Testis (tissue), 5 donors: Measurements from ENCODE around the gene RIMKLA. TPM values are rescaled to one million over a fixed set of nuclear protein-coding genes. Genes with fewer than 3 reads are reported as not detected.

Source experiments
- DNase-seq: peaks from one replicate; pipeline ENCODE4 v3.0.0-alpha.2; 2019
- H3K27ac ChIP-seq, 2 donors: fragments of 200-600 bp; sonication (generic); one replicate each; pipeline ENCODE4 v1.5.1; 2019
- H3K27me3 ChIP-seq: fragments of 200-600 bp; sonication (generic); one replicate; pipeline ENCODE4 v1.5.1; 2019
- H3K36me3 ChIP-seq: fragments of 200-600 bp; sonication (generic); one replicate; pipeline ENCODE4 v1.5.1; 2017; ENCODE audit warnings: low read depth; ENCODE audit errors: missing control alignments
- H3K4me1 ChIP-seq: fragments of 200-600 bp; sonication (generic); one replicate; pipeline ENCODE4 v1.5.1; 2019
- H3K4me3 ChIP-seq, 2 donors: fragments of 200-600 bp; sonication (generic); one replicate each; pipeline ENCODE4 v1.5.1; 2017 to 2019
- H3K9me3 ChIP-seq: fragments of 200-600 bp; sonication (generic); one replicate; pipeline ENCODE4 v1.5.1; 2017
- POLR2A ChIP-seq: fragments of 450-650 bp; IDR thresholded peaks from one replicate; pipeline ENCODE4 v1.6.1; 2017; ENCODE audit warnings: antibody characterized with exemption, mild to moderate bottlenecking, moderate library complexity
- WGBS, 2 donors: methylation state at CpG; one replicate each; pipeline ENCODE4 v1.1.5; 2018; 5-methylcytosine and 5-hydroxymethylcytosine counted together
- intact Hi-C: fragments of 100-400 bp; cut with DNase I; formaldehyde crosslinking; loops from one replicate; pipeline ENCODE4 v1.15.1; 2023; ENCODE audit warnings: low total_unique reads
- long read RNA-seq, 2 donors: transcript quantifications; one replicate each; lab custom pipeline, GENCODE V29; 2026
- polyA plus RNA-seq: library from polyadenylated mRNA; stranded (reverse); fragments of 350-450 nt; fragmentation: Illumina TruSeq; extraction: RNeasy Lipid Tissue Mini Kit (QIAGEN cat#74804); gene quantifications from one replicate; pipeline ENCODE4 v1.2.3, GENCODE V29; 2014; ENCODE audit warnings: low read depth, low replicate concordance; ENCODE audit not compliant: insufficient read depth
- total RNA-seq, 2 donors: library from RNA; depleted of rRNA; stranded (reverse); fragments of >200 nt; gene quantifications; one replicate each; pipeline ENCODE4 v1.2.3, GENCODE V29; 2016
- TF ChIP-seq, protein P1 (sequence below), 3 experiments: fragments of 450-650 bp in 2 of 3; fragments of 200-600 bp in 1 of 3; sonication (generic) in 1 of 3; IDR thresholded peaks; one replicate each; pipeline ENCODE4 v1.5.1; 2016 to 2019; ENCODE audit warnings: antibody characterized with exemption in 3 of 3, mild to moderate bottlenecking in 2 of 3, moderate library complexity in 1 of 3

Gene RIMKLA, protein sequence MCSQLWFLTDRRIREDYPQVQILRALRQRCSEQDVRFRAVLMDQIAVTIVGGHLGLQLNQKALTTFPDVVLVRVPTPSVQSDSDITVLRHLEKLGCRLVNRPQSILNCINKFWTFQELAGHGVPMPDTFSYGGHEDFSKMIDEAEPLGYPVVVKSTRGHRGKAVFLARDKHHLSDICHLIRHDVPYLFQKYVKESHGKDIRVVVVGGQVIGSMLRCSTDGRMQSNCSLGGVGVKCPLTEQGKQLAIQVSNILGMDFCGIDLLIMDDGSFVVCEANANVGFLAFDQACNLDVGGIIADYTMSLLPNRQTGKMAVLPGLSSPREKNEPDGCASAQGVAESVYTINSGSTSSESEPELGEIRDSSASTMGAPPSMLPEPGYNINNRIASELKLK
- total RNA-seq (1 to 10 TPM; 2.4 to 2.6 TPM), polyA plus RNA-seq (2.2 TPM)
- long read RNA-seq, donor 1, full-length matches to known transcripts: 2 of 2 reads
- long read RNA-seq, donor 1, partial matches to known transcripts: 0 of 2 reads
- long read RNA-seq, donor 1, other reads (novel, unspliced or antisense): 0 of 2 reads
- long read RNA-seq, donor 2: 0 reads

DNA sequence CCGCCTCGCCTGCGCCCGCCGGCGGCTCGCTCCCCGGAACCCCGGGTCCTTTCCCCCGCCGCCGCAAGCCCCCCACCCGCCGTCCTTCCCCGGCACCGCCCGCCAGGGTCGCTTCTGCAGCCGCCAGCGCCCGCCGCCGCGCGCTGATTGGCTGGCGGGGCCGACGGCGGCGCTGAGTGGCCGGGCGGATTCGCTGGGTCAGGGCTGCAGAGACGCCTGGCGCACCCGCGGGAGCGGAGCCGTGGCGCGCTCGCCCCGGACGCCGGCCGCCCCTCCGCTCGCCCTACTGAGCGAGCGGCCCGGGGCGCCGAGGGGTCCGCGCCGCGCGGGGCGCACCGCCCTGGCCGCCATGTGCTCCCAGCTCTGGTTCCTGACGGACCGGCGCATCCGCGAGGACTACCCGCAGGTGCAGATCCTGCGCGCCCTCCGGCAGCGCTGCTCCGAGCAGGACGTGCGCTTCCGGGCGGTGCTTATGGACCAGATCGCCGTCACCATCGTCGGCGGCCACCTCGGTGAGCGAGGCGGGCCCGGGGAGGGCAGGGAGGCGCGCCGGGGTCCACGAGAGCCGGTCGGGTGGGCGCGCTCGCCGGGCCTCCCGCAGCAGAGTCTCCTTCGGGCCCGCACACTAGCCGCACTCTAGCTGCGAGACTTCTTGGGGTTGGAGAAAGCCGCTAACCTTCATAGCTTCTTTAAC, at the start of gene RIMKLA:
Gene RIMKLA (plus strand): TSS at position 207 of the 694 bp plus-strand sequence. CDS start 143 bp downstream, at position 350.
- Histone ChIP-seq H3K4me1 (no peaks in the 10 kb centered on the region), H3K27me3 (no peaks in the 10 kb centered on the region), H3K36me3 (no peaks in the 10 kb centered on the region), H3K9me3 (no peaks in the 10 kb centered on the region), H3K4me3 (peak within 1 kb of the TSS; percentile 47 to 53), H3K27ac (no peak within 1 kb of the TSS)
- no peak for TF ChIP-seq POLR2A
- TF ChIP-seq, protein P1, sequence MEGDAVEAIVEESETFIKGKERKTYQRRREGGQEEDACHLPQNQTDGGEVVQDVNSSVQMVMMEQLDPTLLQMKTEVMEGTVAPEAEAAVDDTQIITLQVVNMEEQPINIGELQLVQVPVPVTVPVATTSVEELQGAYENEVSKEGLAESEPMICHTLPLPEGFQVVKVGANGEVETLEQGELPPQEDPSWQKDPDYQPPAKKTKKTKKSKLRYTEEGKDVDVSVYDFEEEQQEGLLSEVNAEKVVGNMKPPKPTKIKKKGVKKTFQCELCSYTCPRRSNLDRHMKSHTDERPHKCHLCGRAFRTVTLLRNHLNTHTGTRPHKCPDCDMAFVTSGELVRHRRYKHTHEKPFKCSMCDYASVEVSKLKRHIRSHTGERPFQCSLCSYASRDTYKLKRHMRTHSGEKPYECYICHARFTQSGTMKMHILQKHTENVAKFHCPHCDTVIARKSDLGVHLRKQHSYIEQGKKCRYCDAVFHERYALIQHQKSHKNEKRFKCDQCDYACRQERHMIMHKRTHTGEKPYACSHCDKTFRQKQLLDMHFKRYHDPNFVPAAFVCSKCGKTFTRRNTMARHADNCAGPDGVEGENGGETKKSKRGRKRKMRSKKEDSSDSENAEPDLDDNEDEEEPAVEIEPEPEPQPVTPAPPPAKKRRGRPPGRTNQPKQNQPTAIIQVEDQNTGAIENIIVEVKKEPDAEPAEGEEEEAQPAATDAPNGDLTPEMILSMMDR (IDR thresholded peaks at IDR 0.05): no peak
- WGBS, 2 donors: 0 to 3% methylated on average over 6 to 62 of the region's 101 CpGs
- intact Hi-C loops: no loop called here
- DNase-seq: peak; percentile 55

DNA sequence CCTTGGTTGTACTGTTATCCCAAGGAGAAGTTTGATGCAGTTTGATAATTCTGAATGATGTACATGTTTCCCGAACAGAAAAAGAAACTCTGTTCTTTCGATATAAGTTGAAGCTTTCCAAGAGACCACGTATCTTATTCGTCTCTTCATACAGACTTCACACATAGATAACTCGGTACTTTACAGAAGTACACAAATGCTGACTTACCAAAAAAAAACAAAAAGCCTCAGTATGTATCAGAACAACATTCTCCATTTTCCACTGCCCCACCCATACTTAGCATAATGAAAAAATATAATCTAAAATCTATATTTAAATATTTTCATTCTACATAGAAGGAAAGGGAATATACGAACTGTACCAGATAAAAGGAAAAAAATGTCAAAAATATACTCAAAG, 47.7 kb upstream of the RIMKLA start:
- H3K27ac ChIP-seq: peak overlapping the region; percentile 95 to 96
- no peak for DNase-seq
- no peak overlapping the region for H3K4me3 ChIP-seq
- H3K36me3 ChIP-seq: no peaks in the 10 kb centered on the region
- no peaks in the 10 kb centered on the region for H3K9me3 ChIP-seq
- H3K27me3 ChIP-seq: no peaks in the 10 kb centered on the region
- WGBS, 2 donors: 36 to 44% methylated on average over 6 of the region's 6 CpGs
- intact Hi-C loops: no loop called here
- TF ChIP-seq, protein P1 (IDR thresholded peaks at IDR 0.05): no peak
- no peak for TF ChIP-seq POLR2A
- H3K4me1 ChIP-seq: peaks cover 19% of the 10 kb centered on the region

DNA sequence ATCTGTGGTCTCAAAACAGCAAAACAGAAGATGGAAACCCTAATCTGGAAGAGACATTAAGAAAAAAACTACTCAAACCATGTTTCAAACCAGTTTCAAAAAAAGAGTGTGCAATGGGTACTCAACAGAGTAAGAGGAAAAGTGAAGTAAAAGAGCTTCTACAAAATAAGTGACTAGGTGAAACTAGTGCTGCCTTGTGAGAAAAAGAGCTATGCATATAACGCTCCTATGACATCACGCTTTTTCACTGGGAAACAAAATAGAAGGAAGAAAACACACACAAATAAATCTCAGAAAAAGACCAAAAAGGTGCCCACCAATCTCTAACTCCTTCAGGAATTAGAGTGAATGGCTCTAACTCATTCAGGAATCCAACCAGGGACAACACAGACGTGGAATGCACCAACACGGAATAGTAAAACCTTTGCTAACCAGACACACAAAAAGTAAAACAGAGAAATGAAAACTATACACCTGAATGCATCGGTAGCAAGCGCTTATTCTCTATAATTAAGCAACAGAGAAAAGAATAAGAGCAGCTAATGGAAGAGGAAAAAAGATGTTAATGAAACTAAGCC, 46.8 kb upstream of the RIMKLA start:
- TF ChIP-seq, protein P1 (IDR thresholded peaks at IDR 0.05): no peak
- no peak for TF ChIP-seq POLR2A
- no peaks in the 10 kb centered on the region for H3K27me3 ChIP-seq
- H3K4me3 ChIP-seq: peak overlapping the region; percentile 90 to 100
- intact Hi-C loops: no loop called here
- H3K4me1 ChIP-seq: peaks cover 22% of the 10 kb centered on the region
- H3K36me3 ChIP-seq: no peaks in the 10 kb centered on the region
- DNase-seq: no peak
- no peaks in the 10 kb centered on the region for H3K9me3 ChIP-seq
- WGBS, 2 donors: 1 to 3% methylated on average over 6 of the region's 6 CpGs
- peak overlapping the region; percentile 95 to 96 for H3K27ac ChIP-seq

DNA sequence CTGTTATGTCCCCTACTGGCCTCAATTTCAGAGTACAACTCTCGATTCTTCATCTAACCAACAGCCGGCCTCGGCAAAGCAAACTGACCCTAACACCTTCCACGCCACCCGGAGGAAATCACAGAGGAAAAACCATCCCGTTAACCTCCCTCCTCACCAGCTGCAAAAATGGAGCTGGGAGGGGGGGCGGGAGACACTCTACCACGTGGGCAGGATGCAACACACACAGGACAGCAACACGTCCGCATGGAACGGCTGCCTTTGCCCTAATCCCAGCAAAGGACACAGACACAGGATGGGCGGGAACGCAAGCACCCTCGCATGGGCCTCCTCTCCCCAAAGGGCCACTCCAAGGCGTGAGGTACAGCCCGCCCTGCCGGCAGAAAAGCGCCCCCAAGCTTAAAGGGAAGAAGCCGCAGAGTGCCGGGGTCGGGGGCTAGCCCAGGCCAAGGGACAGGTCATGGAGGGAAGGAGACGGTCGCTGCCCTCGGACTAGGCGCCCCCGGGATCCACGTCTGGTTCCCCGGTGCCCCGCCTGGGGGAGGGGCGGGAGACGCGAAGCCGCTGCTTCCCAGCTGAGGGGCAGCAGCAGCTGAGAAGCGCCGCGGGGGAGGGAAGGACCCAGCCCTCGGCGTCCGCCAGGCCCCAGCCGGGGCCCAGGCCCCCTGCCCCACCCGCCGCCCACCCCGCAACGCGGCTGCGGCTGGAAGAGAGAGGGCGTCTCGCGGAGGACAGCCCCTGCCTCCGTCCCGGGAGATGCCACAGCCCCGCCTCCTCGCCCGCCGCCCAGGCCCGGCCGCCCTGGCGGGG, 46.1 kb upstream of the RIMKLA start:
- peak overlapping the region; percentile 95 to 96 for H3K27ac ChIP-seq
- no peaks in the 10 kb centered on the region for H3K27me3 ChIP-seq
- intact Hi-C loops: no loop called here
- TF ChIP-seq, protein P1 (IDR thresholded peaks at IDR 0.05): no peak
- no peak for TF ChIP-seq POLR2A
- peak overlapping the region; percentile 90 to 100 for H3K4me3 ChIP-seq
- peaks cover 27% of the 10 kb centered on the region for H3K4me1 ChIP-seq
- H3K36me3 ChIP-seq: no peaks in the 10 kb centered on the region
- no peaks in the 10 kb centered on the region for H3K9me3 ChIP-seq
- peak; percentile 70 for DNase-seq
- 0 to 1% methylated on average over 12 to 33 of the region's 58 CpGs for WGBS, 2 donors
